Kidney (tissue), 14 donors: ENCODE results near the gene DNAJB8. TPM values are rescaled to one million over a fixed set of nuclear protein-coding genes. Genes with fewer than 3 reads are reported as not detected.
A peak's percentile ranks its signal among the peaks of the same experiment; 100 is the strongest.

Experiments
- DNase-seq, 5 donors: peaks; one replicate each; pipeline ENCODE4 v3.0.0-alpha.2; 2013 to 2020
- FAIRE-seq: peaks from 2 replicates; lab custom pipeline; 2012; peaks lifted over from hg19 to GRCh38; lab: Jason Lieb, UNC
- H3K27ac ChIP-seq, 2 donors: one replicate each; pipeline ENCODE4 v1.7.0; 2013; ENCODE audit warnings: low read depth in 2 of 2, low read length in 2 of 2, inconsistent platforms in 1 of 2
- H3K27me3 ChIP-seq: one replicate; pipeline ENCODE4 v1.7.1; 2013; ENCODE audit warnings: low read length, inconsistent platforms; ENCODE audit not compliant: control insufficient read depth, insufficient read depth
- H3K36me3 ChIP-seq, 3 donors: one replicate each; pipeline versions ENCODE4 v1.7.0 to v1.7.1; 2013; ENCODE audit warnings: low read length in 3 of 3, control low read depth in 1 of 3, inconsistent platforms in 1 of 3; ENCODE audit not compliant: insufficient read depth in 3 of 3, control insufficient read depth in 2 of 3
- H3K4me1 ChIP-seq, 3 donors: one replicate each; pipeline versions ENCODE4 v1.7.0 to v1.7.1; 2013; ENCODE audit warnings: low read length in 3 of 3, inconsistent platforms in 1 of 3, low read depth in 1 of 3; ENCODE audit not compliant: control insufficient read depth in 2 of 3, insufficient read depth in 2 of 3
- H3K4me3 ChIP-seq, 3 donors: one replicate each; pipeline versions ENCODE4 v1.7.0 to v1.8.1; 2013; ENCODE audit warnings: low read length in 3 of 3, control low read depth in 1 of 3, inconsistent platforms in 1 of 3
- H3K9ac ChIP-seq, 3 donors: one replicate each; pipeline versions ENCODE4 v1.7.0 to v1.7.1; 2013; ENCODE audit warnings: low read length in 3 of 3, control low read depth in 1 of 3, inconsistent platforms in 1 of 3
- H3K9me3 ChIP-seq, 3 donors: one replicate each; pipeline versions ENCODE4 v1.7.0 to v1.7.1; 2013; ENCODE audit warnings: low read length in 3 of 3, control low read depth in 1 of 3, inconsistent platforms in 1 of 3; ENCODE audit not compliant: control insufficient read depth in 2 of 3, insufficient read depth in 1 of 3
- intact Hi-C: fragments of 100-400 bp; cut with DNase I; formaldehyde crosslinking; loops from one replicate; pipeline ENCODE4 v1.11.1; 2022
- polyA plus RNA-seq: library from polyadenylated mRNA; stranded (reverse); fragments of 350-450 nt; fragmentation: Illumina TruSeq; extraction: RNeasy Lipid Tissue Mini Kit (QIAGEN cat#74804); gene quantifications from one replicate; pipeline ENCODE4 v1.2.3, GENCODE V29; 2014; ENCODE audit warnings: low read depth, low replicate concordance; ENCODE audit not compliant: insufficient read depth
- total RNA-seq: library from RNA; stranded (reverse); fragmentation: NEBNext Ultra II Directional; extraction: Animal tissue kit (Norgen Biotek cat#: 25700); gene quantifications from one replicate; pipeline ENCODE4 v1.2.1, GENCODE V29; 2021
- TF ChIP-seq, protein P1 (sequence below): IDR thresholded peaks from 3 replicates; pipeline ENCODE4 v1.5.1; 2012; ENCODE audit warnings: mild to moderate bottlenecking, moderate library complexity, borderline replicate concordance; ENCODE audit not compliant: insufficient read depth; ENCODE audit errors: extremely low read depth
- donor health status: control.
- donor health status: control.
- donor health status: control.
- donor health status: control.
- donor health status: control.
- donor health status: DM: yes; HTN: yes; CAD: no.
- donor health status: Normal renal cell carcinoma (clear cell type).

DNAJB8 gene
- total and polyA plus RNA-seq, 2 donors from 2014 or later, result not detected

DNA sequence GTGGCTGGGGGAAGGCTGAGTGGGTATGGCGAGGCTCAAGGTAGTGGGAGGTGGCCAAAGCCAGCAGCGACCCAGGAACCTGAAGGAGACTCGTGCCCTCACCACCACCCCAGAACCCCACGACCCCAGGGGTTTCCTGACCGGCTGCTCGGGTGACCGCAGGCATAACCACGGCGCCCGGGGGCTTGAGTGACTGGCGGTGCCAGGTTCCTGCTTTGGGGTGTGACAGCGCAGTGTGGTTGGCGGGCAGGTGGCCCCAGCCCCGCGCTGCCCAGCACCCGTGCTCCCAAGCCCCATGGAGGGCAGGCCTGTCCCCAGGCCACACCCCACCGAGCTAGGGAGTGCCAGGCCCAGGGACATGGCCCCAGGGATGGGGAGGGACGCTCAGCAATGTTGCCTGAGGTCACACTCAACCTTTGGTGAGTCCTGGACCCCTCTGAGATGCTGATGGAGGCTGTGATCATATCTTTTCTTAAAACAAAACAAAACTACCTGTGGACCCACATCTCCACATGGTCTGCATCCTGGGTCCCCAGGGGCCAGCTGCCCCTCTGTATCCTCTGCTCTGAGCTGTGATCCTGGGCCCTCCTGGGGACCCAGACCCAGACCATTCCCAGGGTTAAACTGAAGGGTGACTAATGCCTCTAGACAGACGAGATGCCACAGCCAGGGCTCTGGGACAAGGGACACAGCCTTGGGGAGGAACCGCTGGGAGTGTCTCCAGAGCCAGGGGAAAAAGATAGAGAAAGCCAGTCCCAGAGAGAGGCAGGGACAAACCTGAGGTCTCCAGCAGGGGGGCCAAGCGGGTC lies 13.0 kb downstream of the DNAJB8 start:
- no peaks in the 10 kb centered on the region for H3K27me3 ChIP-seq
- TF ChIP-seq, protein P1, sequence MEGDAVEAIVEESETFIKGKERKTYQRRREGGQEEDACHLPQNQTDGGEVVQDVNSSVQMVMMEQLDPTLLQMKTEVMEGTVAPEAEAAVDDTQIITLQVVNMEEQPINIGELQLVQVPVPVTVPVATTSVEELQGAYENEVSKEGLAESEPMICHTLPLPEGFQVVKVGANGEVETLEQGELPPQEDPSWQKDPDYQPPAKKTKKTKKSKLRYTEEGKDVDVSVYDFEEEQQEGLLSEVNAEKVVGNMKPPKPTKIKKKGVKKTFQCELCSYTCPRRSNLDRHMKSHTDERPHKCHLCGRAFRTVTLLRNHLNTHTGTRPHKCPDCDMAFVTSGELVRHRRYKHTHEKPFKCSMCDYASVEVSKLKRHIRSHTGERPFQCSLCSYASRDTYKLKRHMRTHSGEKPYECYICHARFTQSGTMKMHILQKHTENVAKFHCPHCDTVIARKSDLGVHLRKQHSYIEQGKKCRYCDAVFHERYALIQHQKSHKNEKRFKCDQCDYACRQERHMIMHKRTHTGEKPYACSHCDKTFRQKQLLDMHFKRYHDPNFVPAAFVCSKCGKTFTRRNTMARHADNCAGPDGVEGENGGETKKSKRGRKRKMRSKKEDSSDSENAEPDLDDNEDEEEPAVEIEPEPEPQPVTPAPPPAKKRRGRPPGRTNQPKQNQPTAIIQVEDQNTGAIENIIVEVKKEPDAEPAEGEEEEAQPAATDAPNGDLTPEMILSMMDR, result no peak
- FAIRE-seq, result no peak

DNA sequence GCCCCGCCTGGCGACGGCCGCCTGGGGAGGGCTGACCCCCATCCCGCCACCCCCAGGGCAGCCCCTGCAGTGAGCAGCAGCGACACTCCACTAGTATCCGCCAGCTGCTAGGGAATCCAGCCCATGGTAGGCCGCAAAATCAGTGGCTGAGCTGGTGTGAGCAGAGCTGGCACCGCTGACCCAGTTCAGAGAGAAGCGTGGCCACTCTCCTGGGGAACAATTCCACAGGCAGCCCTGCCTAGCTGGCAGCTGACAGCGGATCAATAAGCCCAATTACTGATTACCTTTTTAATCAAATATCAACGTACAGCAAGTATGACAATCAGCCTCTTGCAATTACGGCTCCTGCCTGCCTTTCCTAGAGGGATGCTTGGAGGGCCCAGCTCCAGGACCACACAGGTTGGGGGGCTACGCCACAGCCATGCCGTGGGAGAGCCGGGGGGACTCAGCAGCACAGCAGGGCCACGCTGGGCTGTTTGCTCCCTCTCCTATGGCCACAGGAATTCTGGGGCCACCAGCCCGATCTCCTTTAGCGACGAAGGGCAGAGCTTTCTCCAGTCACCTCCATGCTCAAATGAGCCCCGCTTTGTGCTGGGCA lies 13.9 kb downstream of the DNAJB8 start:
- Histone ChIP-seq H3K4me3 (no peak overlapping the region), H3K27ac (no peak overlapping the region), H3K9me3 (no peaks in the 10 kb centered on the region), H3K36me3 (no peaks in the 10 kb centered on the region), H3K27me3 (no peaks in the 10 kb centered on the region), H3K4me1 (peaks cover 0 to 2% (median 0%) of the 10 kb centered on the region in 3 donors), H3K9ac (no peak overlapping the region)
- FAIRE-seq (no peak), DNase-seq (no peak)
- intact Hi-C loops, result no loop called here
- TF ChIP-seq, protein P1, result no peak

More for the DNA sequence above, 13.0 kb downstream of the DNAJB8 start:
- H3K9ac ChIP-seq, result no peak overlapping the region
- no peaks in the 10 kb centered on the region for H3K36me3 ChIP-seq
- H3K4me1 ChIP-seq, result peaks cover 0 to 2% (median 0%) of the 10 kb centered on the region in 3 donors
- peak in 1 of 5 donors; percentile 51 for DNase-seq
- intact Hi-C loops, result no loop called here
- no peak overlapping the region for H3K4me3 ChIP-seq
- H3K9me3 ChIP-seq, result no peaks in the 10 kb centered on the region
- no peak overlapping the region for H3K27ac ChIP-seq

DNA sequence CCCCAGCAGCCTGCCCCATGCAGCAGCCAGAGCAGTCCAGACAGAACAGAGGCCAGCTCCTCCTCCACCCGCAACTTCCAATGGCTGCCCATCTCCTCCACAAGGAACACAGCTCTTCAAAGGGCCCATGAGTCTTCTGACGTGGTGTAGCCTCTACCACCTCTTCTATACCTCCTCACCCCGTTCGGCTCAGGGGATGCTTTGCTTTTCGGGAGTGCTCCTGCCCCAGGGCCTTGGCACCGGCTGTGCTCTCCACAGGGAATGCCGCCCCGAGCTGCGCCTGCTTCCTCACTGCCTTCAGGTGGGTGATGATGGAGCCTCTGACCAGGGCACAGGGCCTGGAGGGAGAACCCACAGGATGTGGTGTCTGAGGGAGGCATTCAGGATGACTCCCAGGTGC lies 14.6 kb downstream of the DNAJB8 start:
- H3K36me3 ChIP-seq, result no peaks in the 10 kb centered on the region
- intact Hi-C loops, result no loop called here
- FAIRE-seq (no peak), DNase-seq (no peak)
- H3K9me3 ChIP-seq, result no peaks in the 10 kb centered on the region
- H3K4me1 ChIP-seq, result peaks cover 0 to 2% (median 0%) of the 10 kb centered on the region in 3 donors
- no peak overlapping the region for H3K27ac ChIP-seq
- H3K4me3 ChIP-seq, result no peak overlapping the region
- TF ChIP-seq, protein P1, result no peak
- no peak overlapping the region for H3K9ac ChIP-seq
- H3K27me3 ChIP-seq, result no peaks in the 10 kb centered on the region
